GM12801 (cell line): ENCODE results near the gene MGAT5.

Experiments
- CTCF ChIP-seq: IDR thresholded peaks from one replicate; pipeline ENCODE4 v1.5.1; 2011; ENCODE audit warnings: control low read depth; ENCODE audit not compliant: insufficient read length; ENCODE audit errors: extremely low read depth

MGAT5 gene

GRCh38 chr2:134225173-134225572, 28.7 kb upstream of the MGAT5 start:
- no peak for TF ChIP-seq CTCF

DNA sequence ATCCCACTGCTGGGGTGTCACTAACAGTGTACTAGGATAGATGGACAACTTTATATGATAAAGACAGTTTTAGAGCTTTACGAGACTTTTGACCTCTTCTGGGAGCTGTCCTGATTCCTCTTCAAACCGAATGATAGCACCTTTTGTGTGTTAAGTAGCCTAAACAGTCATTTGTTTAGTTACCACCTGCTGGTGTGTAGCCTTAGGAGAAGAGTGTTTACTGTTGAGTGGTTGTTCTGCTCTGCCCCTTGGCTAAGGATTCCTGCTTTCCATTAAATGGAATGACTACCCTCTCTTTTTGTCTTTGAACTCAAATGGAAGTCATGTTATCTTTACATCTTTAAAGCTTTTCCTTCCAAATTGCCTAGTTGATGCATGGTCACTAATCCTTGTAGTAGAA, 28.0 kb upstream of the MGAT5 start:
- no peak for TF ChIP-seq CTCF

DNA sequence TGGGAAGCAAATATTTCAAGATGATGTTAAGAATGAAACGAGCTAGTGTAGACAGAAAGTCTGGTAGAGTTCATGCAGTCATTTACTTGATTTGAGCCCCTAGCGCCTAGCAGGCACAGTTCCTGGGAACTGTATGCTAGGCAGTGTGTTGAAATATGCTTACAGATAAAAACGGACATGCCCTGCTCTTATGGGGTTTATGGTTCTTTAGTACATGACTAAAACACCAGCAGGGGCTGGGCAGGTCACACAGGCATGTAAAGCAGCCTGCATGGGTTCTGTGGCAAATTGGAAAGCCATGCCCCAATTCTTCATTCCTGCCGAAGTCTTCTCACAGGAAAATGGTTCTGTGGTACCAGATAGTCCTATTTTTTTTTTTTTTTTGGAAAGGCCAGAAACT, 27.3 kb upstream of the MGAT5 start:
- no peak for TF ChIP-seq CTCF

- TF ChIP-seq CTCF, result no peak
Observed at GRCh38 chr2:134227666-134228065, 26.2 kb upstream of the MGAT5 start.

DNA sequence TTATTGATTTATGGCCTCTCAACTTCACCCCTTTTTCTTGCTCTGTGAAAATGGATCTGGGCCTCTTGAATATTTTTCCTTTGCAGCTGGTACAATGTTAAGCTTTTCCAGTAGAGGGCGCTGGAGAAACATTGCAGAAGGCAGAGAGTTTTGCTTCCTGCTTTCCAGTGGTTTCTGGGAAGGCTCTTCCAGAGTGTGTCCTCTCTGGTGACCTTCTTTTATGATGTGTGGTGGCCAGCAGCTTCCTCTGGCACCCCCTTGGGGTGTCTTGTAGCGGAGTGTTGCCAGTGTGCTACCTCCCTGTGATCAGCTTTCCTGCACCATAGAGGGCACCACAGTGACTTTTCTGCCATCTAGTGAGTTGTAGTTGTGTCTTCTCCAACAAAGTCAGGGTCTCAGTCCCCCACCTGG, 25.4 kb upstream of the MGAT5 start:
- no peak for TF ChIP-seq CTCF

- no peak for TF ChIP-seq CTCF
Observed at GRCh38 chr2:134229540-134229939, 24.3 kb upstream of the MGAT5 start.

- TF ChIP-seq CTCF, result no peak
Observed at GRCh38 chr2:134230885-134231284, 23.0 kb upstream of the MGAT5 start.
